ENCODE results near the gene MACROH2A1.

Gene MACROH2A1

DNA sequence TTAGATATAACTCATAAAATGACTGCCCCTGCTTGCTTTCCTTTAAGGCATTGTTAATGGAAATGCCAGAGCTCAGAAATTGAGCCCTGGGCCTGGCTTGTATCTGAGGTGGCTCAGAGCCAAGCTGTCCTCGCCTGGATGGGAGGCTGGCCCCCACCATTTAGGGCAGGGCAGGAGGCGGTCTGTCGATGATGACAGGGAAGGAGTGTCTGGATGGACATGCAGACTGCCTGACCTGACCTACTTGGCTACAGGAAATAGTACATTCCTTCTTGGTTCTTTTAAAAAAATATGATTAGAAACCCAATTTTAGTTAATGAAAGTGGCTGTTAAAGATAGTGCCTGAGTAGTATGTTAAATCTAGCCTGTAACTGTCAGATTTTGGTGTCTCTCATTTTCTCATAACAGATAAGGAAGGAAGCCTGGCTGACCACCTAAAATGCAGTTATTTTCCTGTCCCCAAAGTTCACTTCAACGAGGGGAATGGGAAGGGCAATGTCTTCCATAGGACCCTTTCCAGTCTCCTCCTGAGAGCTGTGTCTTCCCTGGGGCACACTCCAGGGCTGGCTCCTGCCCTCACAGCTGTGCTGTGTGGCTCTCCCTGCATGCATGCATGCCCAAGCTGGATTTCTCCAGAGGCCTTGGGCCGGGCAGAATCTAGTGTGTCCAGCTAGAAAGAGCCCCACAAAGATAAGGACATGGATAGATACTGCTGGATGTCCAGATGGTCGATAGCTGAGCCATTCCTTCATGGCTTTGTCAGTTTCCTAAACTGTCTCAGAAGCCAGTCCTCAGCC, 42.3 kb downstream of the MACROH2A1 start:
- Histone ChIP-seq H3K27me3 (replicated peaks; ENCODE audit: insufficient read depth, low read length) (no peaks in the 10 kb centered on the region), H3K4me1 (ENCODE audit: low read length) (no peaks in the 10 kb centered on the region), H3K4me2 (ENCODE audit: low read depth, low read length) (no peak overlapping the region), H3K79me2 (ENCODE audit: low read length) (peaks cover 56% of the 10 kb centered on the region), H3F3A (ENCODE audit: insufficient read depth, low read length) (no peaks in the 10 kb centered on the region), H2AFZ (ENCODE audit: low read length) (no peak overlapping the region), H3K9me2 (replicated peaks; ENCODE audit: insufficient read depth, low read length) (no peaks in the 10 kb centered on the region), H3K9ac (ENCODE audit: low read length) (no peak overlapping the region), H3K9me3 (replicated peaks; ENCODE audit: insufficient read depth, low read length) (no peaks in the 10 kb centered on the region), H3K4me3 (ENCODE audit: low read length) (no peak overlapping the region), H4K20me1 (ENCODE audit: insufficient read depth, low read length) (no peaks in the 10 kb centered on the region), H3K27ac (ENCODE audit: low read length) (no peak overlapping the region), H3K36me3 (replicated peaks; ENCODE audit: insufficient read depth, low read length) (0 out of 2 replicates have a peak, but pooled peaks cover 5% of the 10 kb centered on the region)
- DNase-seq = no peak
- TF ChIP-seq EZH2 (optimal IDR thresholded peaks at IDR 0.05; ENCODE audit: low read depth, low read length) = no peak
- TF ChIP-seq, protein P1, sequence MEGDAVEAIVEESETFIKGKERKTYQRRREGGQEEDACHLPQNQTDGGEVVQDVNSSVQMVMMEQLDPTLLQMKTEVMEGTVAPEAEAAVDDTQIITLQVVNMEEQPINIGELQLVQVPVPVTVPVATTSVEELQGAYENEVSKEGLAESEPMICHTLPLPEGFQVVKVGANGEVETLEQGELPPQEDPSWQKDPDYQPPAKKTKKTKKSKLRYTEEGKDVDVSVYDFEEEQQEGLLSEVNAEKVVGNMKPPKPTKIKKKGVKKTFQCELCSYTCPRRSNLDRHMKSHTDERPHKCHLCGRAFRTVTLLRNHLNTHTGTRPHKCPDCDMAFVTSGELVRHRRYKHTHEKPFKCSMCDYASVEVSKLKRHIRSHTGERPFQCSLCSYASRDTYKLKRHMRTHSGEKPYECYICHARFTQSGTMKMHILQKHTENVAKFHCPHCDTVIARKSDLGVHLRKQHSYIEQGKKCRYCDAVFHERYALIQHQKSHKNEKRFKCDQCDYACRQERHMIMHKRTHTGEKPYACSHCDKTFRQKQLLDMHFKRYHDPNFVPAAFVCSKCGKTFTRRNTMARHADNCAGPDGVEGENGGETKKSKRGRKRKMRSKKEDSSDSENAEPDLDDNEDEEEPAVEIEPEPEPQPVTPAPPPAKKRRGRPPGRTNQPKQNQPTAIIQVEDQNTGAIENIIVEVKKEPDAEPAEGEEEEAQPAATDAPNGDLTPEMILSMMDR (IDR thresholded peaks at IDR 0.05; ENCODE audit: low read length) = no peak
- TF ChIP-seq EZH2phosphoT487 (IDR thresholded peaks at IDR 0.05; ENCODE audit: low read length) = no peak

DNA sequence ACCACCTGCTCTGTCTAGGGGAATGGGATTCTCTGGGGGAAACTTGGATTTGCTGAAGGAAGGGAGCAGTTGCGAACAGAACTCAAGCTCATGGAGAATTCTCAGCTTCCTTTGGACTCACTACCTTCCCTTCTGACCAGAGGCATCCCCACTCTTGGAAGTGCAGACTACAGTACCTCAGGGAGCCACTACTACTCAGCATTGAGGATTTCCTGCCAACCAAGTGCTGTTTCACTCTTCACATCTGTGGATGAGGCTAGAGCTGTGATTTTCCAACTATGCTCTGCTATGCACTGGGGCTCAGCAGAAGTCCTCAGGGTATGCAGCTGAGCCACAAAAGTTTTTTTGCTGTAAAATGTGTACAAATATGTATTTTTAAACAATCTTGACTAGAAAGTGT, 43.9 kb downstream of the MACROH2A1 start:
- Histone ChIP-seq H3F3A (ENCODE audit: insufficient read depth, low read length) (no peaks in the 10 kb centered on the region), H3K36me3 (replicated peaks; ENCODE audit: insufficient read depth, low read length) (0 out of 2 replicates have a peak, but pooled peaks cover 5% of the 10 kb centered on the region), H3K4me1 (ENCODE audit: low read length) (no peaks in the 10 kb centered on the region), H3K27me3 (replicated peaks; ENCODE audit: insufficient read depth, low read length) (no peaks in the 10 kb centered on the region), H3K9me2 (replicated peaks; ENCODE audit: insufficient read depth, low read length) (no peaks in the 10 kb centered on the region), H3K79me2 (ENCODE audit: low read length) (peaks cover 41% of the 10 kb centered on the region), H3K27ac (ENCODE audit: low read length) (no peak overlapping the region), H3K4me2 (ENCODE audit: low read depth, low read length) (no peak overlapping the region), H3K9me3 (replicated peaks; ENCODE audit: insufficient read depth, low read length) (no peaks in the 10 kb centered on the region), H3K9ac (ENCODE audit: low read length) (no peak overlapping the region), H4K20me1 (ENCODE audit: insufficient read depth, low read length) (no peaks in the 10 kb centered on the region), H3K4me3 (ENCODE audit: low read length) (no peak overlapping the region), H2AFZ (ENCODE audit: low read length) (no peak overlapping the region)
- DNase-seq = no peak
- TF ChIP-seq, protein P1 (IDR thresholded peaks at IDR 0.05; ENCODE audit: low read length) = no peak
- TF ChIP-seq EZH2phosphoT487 (IDR thresholded peaks at IDR 0.05; ENCODE audit: low read length) (no peak), EZH2 (optimal IDR thresholded peaks at IDR 0.05; ENCODE audit: low read depth, low read length) (no peak)

DNA sequence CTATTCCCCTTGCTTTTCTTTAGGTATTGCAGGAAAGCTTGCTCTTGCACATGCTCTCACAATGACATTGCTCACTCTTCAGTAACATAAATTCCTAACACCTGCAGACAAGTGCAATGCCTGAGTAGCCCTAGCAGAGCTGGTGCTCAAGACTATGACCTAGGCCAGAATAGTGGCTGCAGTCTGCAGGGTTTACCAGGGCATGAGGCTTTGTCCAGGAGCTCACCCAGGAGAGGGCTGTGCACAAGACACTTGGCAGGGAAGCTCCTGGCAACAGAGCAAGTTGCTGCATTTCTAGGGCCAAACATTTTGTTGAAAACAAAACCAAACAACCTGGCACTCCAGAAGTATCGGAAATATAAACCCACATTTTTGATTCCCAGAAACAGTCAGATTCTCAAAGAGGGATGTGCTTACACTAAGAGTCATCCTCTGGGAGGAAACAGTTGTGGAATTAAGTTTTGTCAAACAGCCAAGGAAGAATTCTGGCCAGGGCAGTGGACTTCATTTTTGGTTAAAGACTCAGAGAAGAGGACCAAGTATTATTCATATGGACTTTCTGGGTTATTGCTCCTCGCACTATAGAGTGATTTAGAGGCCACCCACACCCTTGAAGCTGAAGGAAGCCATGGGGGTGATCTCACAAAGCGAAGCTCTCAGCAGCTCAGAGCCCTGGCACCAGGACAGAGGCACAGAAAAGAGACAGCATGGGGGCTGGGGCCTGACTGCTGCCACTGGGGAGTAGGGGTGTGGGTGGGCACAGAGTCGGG, 44.9 kb downstream of the MACROH2A1 start:
- Histone ChIP-seq H3K4me1 (ENCODE audit: low read length) (no peaks in the 10 kb centered on the region), H3K9me2 (replicated peaks; ENCODE audit: insufficient read depth, low read length) (no peaks in the 10 kb centered on the region), H2AFZ (ENCODE audit: low read length) (no peak overlapping the region), H3K4me3 (ENCODE audit: low read length) (no peak overlapping the region), H3K4me2 (ENCODE audit: low read depth, low read length) (no peak overlapping the region), H3K79me2 (ENCODE audit: low read length) (peaks cover 38% of the 10 kb centered on the region), H3K27me3 (replicated peaks; ENCODE audit: insufficient read depth, low read length) (no peaks in the 10 kb centered on the region), H4K20me1 (ENCODE audit: insufficient read depth, low read length) (no peaks in the 10 kb centered on the region), H3K9me3 (replicated peaks; ENCODE audit: insufficient read depth, low read length) (no peaks in the 10 kb centered on the region), H3K36me3 (replicated peaks; ENCODE audit: insufficient read depth, low read length) (no peaks in the 10 kb centered on the region), H3F3A (ENCODE audit: insufficient read depth, low read length) (no peaks in the 10 kb centered on the region), H3K27ac (ENCODE audit: low read length) (no peak overlapping the region), H3K9ac (ENCODE audit: low read length) (no peak overlapping the region)
- DNase-seq = no peak
- TF ChIP-seq, protein P1 (IDR thresholded peaks at IDR 0.05; ENCODE audit: low read length) = no peak
- TF ChIP-seq EZH2phosphoT487 (IDR thresholded peaks at IDR 0.05; ENCODE audit: low read length) = no peak
- no peak for TF ChIP-seq EZH2 (optimal IDR thresholded peaks at IDR 0.05; ENCODE audit: low read depth, low read length)
